ENCODE data around the gene TMSB4X.

GRCh38 chrX:12991575-12991974, 16.7 kb downstream of the TMSB4X start:
- TF ChIP-seq EZH2 (IDR thresholded peaks at IDR 0.05; ENCODE audit: insufficient read depth, low read length), result no peak
- TF ChIP-seq CTCF (IDR thresholded peaks at IDR 0.05; ENCODE audit: insufficient read depth, low read depth, low read length), result no peak

All from astrocyte (in vitro differentiated cells and primary cell).